ENCODE data around the gene RRP12. TPM values are rescaled to one million over a fixed set of nuclear protein-coding genes. Genes with fewer than 3 reads are reported as not detected.
"Not testable (repeated sequence)": the region's sequence is repeated elsewhere in the genome, so short reads cannot be mapped to it uniquely, and the experiment has no call there.

RRP12 gene
- total RNA-seq, 2 experiments from 2014 or later: 30.9 to 35.6 TPM

GRCh38 chr10:97407211-97407951 is 6.2 kb upstream of the RRP12 start:
- Mint-ChIP-seq H3K27me3 (ENCODE audit: low read depth) (no peaks in the 10 kb centered on the region), H3K36me3 (ENCODE audit: low read depth) (no peaks in the 10 kb centered on the region), H3K27ac (peak overlapping the region; percentile 73), H3K4me3 (peak overlapping the region; percentile 29), H3K4me1 (ENCODE audit: low read depth) (peaks cover 19% of the 10 kb centered on the region), H3K9me3 (ENCODE audit: insufficient read depth) (no peaks in the 10 kb centered on the region)
- ChIA-PET POLR2A (no interaction called here), CTCF (interaction anchor here (0.8 to 3.4 kb wide), 17 partner anchors 8 to 205 kb away, joined by 3 to 24 read pairs (median 5); partner anchors contain the start of gene PGAM1)
- DNase-seq (peak; percentile 79), ATAC-seq (peak; percentile 95)

GRCh38 chr10:97406483-97406882 is 5.3 kb upstream of the RRP12 start:
- ATAC-seq; H3K9me3 Mint-ChIP-seq (ENCODE audit: insufficient read depth); H3K36me3 Mint-ChIP-seq (ENCODE audit: low read depth); H3K27me3 Mint-ChIP-seq (ENCODE audit: low read depth); DNase-seq; H3K27ac Mint-ChIP-seq; H3K4me3 Mint-ChIP-seq: not testable (repeated sequence)
- ChIA-PET CTCF (interaction anchor here (0.7 to 3.4 kb wide), 11 partner anchors 12 to 206 kb away, joined by 3 to 24 read pairs (median 5); partner anchors contain the start of gene PGAM1), POLR2A (interaction anchor here (0.6 to 0.7 kb wide), 2 partner anchors 8 to 270 kb away, joined by 3 read pairs; no protein-coding TSS in a partner anchor)
- peaks cover 21% of the 10 kb centered on the region for H3K4me1 Mint-ChIP-seq (ENCODE audit: low read depth)

- DNase-seq (no peak), ATAC-seq (no peak)
- POLR2A ChIA-PET: interaction anchor here (0.6 to 0.7 kb wide), 2 partner anchors 9 to 270 kb away, joined by 3 read pairs; no protein-coding TSS in a partner anchor
- Mint-ChIP-seq H3K9me3 (ENCODE audit: insufficient read depth) (no peaks in the 10 kb centered on the region), H3K27ac (no peak overlapping the region), H3K27me3 (ENCODE audit: low read depth) (no peaks in the 10 kb centered on the region), H3K36me3 (ENCODE audit: low read depth) (no peaks in the 10 kb centered on the region), H3K4me3 (no peak overlapping the region), H3K4me1 (ENCODE audit: low read depth) (peaks cover 25% of the 10 kb centered on the region)
- CTCF ChIA-PET: interaction anchor here (0.7 to 3.4 kb wide), 8 partner anchors 12 to 148 kb away, joined by 3 to 19 read pairs (median 4); no protein-coding TSS in a partner anchor
These were observed 4.9 kb upstream of the RRP12 start for GRCh38 chr10:97406064-97406463.

- ATAC-seq: no peak
- H3K4me3 Mint-ChIP-seq: no peak overlapping the region
- ChIA-PET POLR2A (no interaction called here), CTCF (interaction anchor here (0.6 to 4.9 kb wide), 2 partner anchors 10 to 23 kb away, joined by 4 to 39 read pairs; no protein-coding TSS in a partner anchor)
- peaks cover 36% of the 10 kb centered on the region for H3K4me1 Mint-ChIP-seq (ENCODE audit: low read depth)
- no peak for DNase-seq
- no peaks in the 10 kb centered on the region for H3K27me3 Mint-ChIP-seq (ENCODE audit: low read depth)
- H3K27ac Mint-ChIP-seq: no peak overlapping the region
- H3K9me3 Mint-ChIP-seq (ENCODE audit: insufficient read depth): no peaks in the 10 kb centered on the region
- H3K36me3 Mint-ChIP-seq (ENCODE audit: low read depth): no peaks in the 10 kb centered on the region
These were observed 2.9 kb upstream of the RRP12 start for GRCh38 chr10:97404044-97404443.

GRCh38 chr10:97401455-97401919 is 347 bp upstream of the RRP12 start:
- Mint-ChIP-seq H3K27me3 (ENCODE audit: low read depth) (no peaks in the 10 kb centered on the region), H3K4me3 (peak overlapping the region; percentile 95), H3K4me1 (ENCODE audit: low read depth) (peaks cover 19% of the 10 kb centered on the region), H3K36me3 (ENCODE audit: low read depth) (no peaks in the 10 kb centered on the region), H3K27ac (peak overlapping the region; percentile 96), H3K9me3 (ENCODE audit: insufficient read depth) (no peaks in the 10 kb centered on the region)
- DNase-seq (no peak), ATAC-seq (no peak)
- ChIA-PET POLR2A (interaction anchor here (1.1 to 2.6 kb wide), 10 partner anchors 8 to 96 kb away, joined by 3 to 10 read pairs (median 5); partner anchors contain the start of gene FRAT1), CTCF (interaction anchor here (0.8 to 4.9 kb wide), 12 partner anchors 9 to 171 kb away, joined by 3 to 39 read pairs (median 6); partner anchors contain the start of genes ANKRD2 and UBTD1)

- Mint-ChIP-seq H3K4me3 (peak overlapping the region; percentile 95), H3K9me3 (ENCODE audit: insufficient read depth) (no peaks in the 10 kb centered on the region), H3K27me3 (ENCODE audit: low read depth) (no peaks in the 10 kb centered on the region), H3K27ac (peak overlapping the region; percentile 96), H3K4me1 (ENCODE audit: low read depth) (peaks cover 19% of the 10 kb centered on the region), H3K36me3 (ENCODE audit: low read depth) (peaks cover 7% of the 10 kb centered on the region)
- DNase-seq: peak; percentile 60
- POLR2A ChIA-PET: interaction anchor here (0.5 to 2.6 kb wide), 9 partner anchors 10 to 121 kb away, joined by 3 to 10 read pairs (median 3); partner anchors contain the start of gene FRAT1
- ATAC-seq: peak; percentile 6
- CTCF ChIA-PET: interaction anchor here (0.9 to 4.9 kb wide), 12 partner anchors 8 to 327 kb away, joined by 3 to 39 read pairs (median 6); no protein-coding TSS in a partner anchor
These were observed 1.1 kb downstream of the RRP12 start for GRCh38 chr10:97399843-97400545.

- no peak overlapping the region for H3K4me3 Mint-ChIP-seq
- no peak for ATAC-seq
- ChIA-PET POLR2A (no interaction called here), CTCF (no interaction called here)
- H3K27ac Mint-ChIP-seq: no peak overlapping the region
- H3K4me1 Mint-ChIP-seq (ENCODE audit: low read depth): peaks cover 15% of the 10 kb centered on the region
- H3K27me3 Mint-ChIP-seq (ENCODE audit: low read depth): no peaks in the 10 kb centered on the region
- no peak for DNase-seq
- peaks cover 14% of the 10 kb centered on the region for H3K36me3 Mint-ChIP-seq (ENCODE audit: low read depth)
- H3K9me3 Mint-ChIP-seq (ENCODE audit: insufficient read depth): no peaks in the 10 kb centered on the region
These were observed 5.1 kb downstream of the RRP12 start for GRCh38 chr10:97396056-97396455.

- peaks cover 23% of the 10 kb centered on the region for H3K36me3 Mint-ChIP-seq (ENCODE audit: low read depth)
These were observed 8.0 kb downstream of the RRP12 start for GRCh38 chr10:97393034-97393573.

GRCh38 chr10:97390091-97390490 is 11.0 kb downstream of the RRP12 start:
- POLR2A ChIA-PET: no interaction called here
- no peak overlapping the region for H3K4me3 Mint-ChIP-seq
- CTCF ChIA-PET: no interaction called here

More at GRCh38 chr10:97393034-97393573, 8.0 kb downstream of the RRP12 start:
- CTCF ChIA-PET: no interaction called here
- H3K9me3 Mint-ChIP-seq (ENCODE audit: insufficient read depth): no peaks in the 10 kb centered on the region
- no peak overlapping the region for H3K27ac Mint-ChIP-seq
- H3K27me3 Mint-ChIP-seq (ENCODE audit: low read depth): no peaks in the 10 kb centered on the region
- DNase-seq (no peak), ATAC-seq (no peak)
- peaks cover 4% of the 10 kb centered on the region for H3K4me1 Mint-ChIP-seq (ENCODE audit: low read depth)
- POLR2A ChIA-PET: interaction anchor here (0.5 kb wide), 1 partner anchor 61 kb away, joined by 3 read pairs; no protein-coding TSS in a partner anchor
- H3K4me3 Mint-ChIP-seq: no peak overlapping the region

GRCh38 chr10:97388152-97388551 is 13.0 kb downstream of the RRP12 start:
- ChIA-PET POLR2A (no interaction called here), CTCF (no interaction called here)
- Mint-ChIP-seq H3K4me1 (ENCODE audit: low read depth) (peaks cover 2% of the 10 kb centered on the region), H3K27ac (no peak overlapping the region), H3K36me3 (ENCODE audit: low read depth) (peaks cover 15% of the 10 kb centered on the region), H3K4me3 (no peak overlapping the region), H3K27me3 (ENCODE audit: low read depth) (no peaks in the 10 kb centered on the region), H3K9me3 (ENCODE audit: insufficient read depth) (no peaks in the 10 kb centered on the region)
- ATAC-seq (peak; percentile 9), DNase-seq (no peak)

More at GRCh38 chr10:97390091-97390490, 11.0 kb downstream of the RRP12 start:
- DNase-seq (no peak), ATAC-seq (peak; percentile 11)
- Mint-ChIP-seq H3K9me3 (ENCODE audit: insufficient read depth) (no peaks in the 10 kb centered on the region), H3K36me3 (ENCODE audit: low read depth) (peaks cover 19% of the 10 kb centered on the region), H3K4me1 (ENCODE audit: low read depth) (peaks cover 4% of the 10 kb centered on the region), H3K27ac (no peak overlapping the region), H3K27me3 (ENCODE audit: low read depth) (no peaks in the 10 kb centered on the region)

GRCh38 chr10:97385565-97385964 is 15.6 kb downstream of the RRP12 start:
- Mint-ChIP-seq H3K27ac (no peak overlapping the region), H3K9me3 (ENCODE audit: insufficient read depth) (no peaks in the 10 kb centered on the region), H3K4me1 (ENCODE audit: low read depth) (no peaks in the 10 kb centered on the region), H3K36me3 (ENCODE audit: low read depth) (peaks cover 13% of the 10 kb centered on the region), H3K27me3 (ENCODE audit: low read depth) (no peaks in the 10 kb centered on the region), H3K4me3 (no peak overlapping the region)
- ChIA-PET CTCF (no interaction called here), POLR2A (no interaction called here)
- ATAC-seq (no peak), DNase-seq (no peak)

Data from activated CD8-positive, alpha-beta T cell treated with anti-CD3 and anti-CD28 coated beads, Interleukin-2, amount 10 ng/mL, durations not matched to agents 7 days and 5 days (primary cell).